ENCODE results near the gene CFAP300.

The CFAP300 gene

DNA sequence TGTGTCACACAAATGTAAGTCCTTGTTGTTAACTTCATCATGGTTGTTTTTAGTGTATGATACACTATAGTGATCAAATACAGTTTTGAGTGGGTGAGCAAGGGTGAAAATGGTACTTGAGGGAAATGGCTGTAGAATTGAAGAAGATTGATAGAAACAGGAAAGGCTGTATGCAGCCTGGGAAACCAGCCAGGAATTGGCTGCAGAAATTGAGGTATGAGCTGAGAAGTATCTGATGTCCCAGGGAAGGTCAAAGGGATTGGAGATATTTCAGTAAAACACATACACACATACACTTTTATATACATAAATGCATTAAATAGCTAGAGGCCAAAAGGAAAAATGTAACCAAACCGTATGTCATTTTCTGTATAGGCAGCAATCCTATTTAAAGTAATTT lies 49.9 kb downstream of the CFAP300 start:
- no peak for TF ChIP-seq FOXP2 (optimal IDR thresholded peaks at IDR 0.05; ENCODE audit: borderline replicate concordance, extremely low read depth, extremely low read length, insufficient read depth)
- TF ChIP-seq SIN3A (IDR thresholded peaks at IDR 0.05; ENCODE audit: borderline replicate concordance, insufficient read depth, low read length), result no peak
- no peak for TF ChIP-seq TAF1 (IDR thresholded peaks at IDR 0.05; ENCODE audit: borderline replicate concordance, insufficient read depth, low read length)
- TF ChIP-seq, protein P1, sequence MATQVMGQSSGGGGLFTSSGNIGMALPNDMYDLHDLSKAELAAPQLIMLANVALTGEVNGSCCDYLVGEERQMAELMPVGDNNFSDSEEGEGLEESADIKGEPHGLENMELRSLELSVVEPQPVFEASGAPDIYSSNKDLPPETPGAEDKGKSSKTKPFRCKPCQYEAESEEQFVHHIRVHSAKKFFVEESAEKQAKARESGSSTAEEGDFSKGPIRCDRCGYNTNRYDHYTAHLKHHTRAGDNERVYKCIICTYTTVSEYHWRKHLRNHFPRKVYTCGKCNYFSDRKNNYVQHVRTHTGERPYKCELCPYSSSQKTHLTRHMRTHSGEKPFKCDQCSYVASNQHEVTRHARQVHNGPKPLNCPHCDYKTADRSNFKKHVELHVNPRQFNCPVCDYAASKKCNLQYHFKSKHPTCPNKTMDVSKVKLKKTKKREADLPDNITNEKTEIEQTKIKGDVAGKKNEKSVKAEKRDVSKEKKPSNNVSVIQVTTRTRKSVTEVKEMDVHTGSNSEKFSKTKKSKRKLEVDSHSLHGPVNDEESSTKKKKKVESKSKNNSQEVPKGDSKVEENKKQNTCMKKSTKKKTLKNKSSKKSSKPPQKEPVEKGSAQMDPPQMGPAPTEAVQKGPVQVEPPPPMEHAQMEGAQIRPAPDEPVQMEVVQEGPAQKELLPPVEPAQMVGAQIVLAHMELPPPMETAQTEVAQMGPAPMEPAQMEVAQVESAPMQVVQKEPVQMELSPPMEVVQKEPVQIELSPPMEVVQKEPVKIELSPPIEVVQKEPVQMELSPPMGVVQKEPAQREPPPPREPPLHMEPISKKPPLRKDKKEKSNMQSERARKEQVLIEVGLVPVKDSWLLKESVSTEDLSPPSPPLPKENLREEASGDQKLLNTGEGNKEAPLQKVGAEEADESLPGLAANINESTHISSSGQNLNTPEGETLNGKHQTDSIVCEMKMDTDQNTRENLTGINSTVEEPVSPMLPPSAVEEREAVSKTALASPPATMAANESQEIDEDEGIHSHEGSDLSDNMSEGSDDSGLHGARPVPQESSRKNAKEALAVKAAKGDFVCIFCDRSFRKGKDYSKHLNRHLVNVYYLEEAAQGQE (IDR thresholded peaks at IDR 0.05; ENCODE audit: insufficient read depth in 1 of 2, low read depth in 2 of 2, low read length in 2 of 2), result no peak
- TF ChIP-seq POLR2AphosphoS5 (IDR thresholded peaks at IDR 0.05; ENCODE audit: low read depth, low read length), result no peak

DNA sequence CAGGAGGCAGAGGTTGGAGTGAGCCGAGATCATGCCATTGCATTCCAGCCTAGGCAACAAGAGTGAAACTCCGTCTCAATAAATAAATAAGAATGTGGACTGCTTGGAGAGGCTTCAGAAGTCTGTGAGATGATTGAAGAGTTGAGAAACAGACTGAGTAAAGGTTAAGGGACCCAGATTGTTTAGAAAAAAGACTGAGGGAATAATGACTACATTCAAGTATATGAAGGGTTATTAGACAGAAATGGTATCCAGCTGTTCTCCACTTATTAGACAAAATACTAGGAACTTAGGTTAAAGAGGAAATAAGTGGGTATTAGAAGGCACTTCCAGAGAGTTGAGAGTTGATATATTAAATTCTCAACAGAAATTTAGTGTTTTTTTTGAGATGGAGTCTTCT lies 52.5 kb downstream of the CFAP300 start:
- no peak for TF ChIP-seq TAF1 (IDR thresholded peaks at IDR 0.05; ENCODE audit: borderline replicate concordance, insufficient read depth, low read length)
- TF ChIP-seq SIN3A (IDR thresholded peaks at IDR 0.05; ENCODE audit: borderline replicate concordance, insufficient read depth, low read length), result no peak
- TF ChIP-seq, protein P1 (IDR thresholded peaks at IDR 0.05; ENCODE audit: insufficient read depth in 1 of 2, low read depth in 2 of 2, low read length in 2 of 2), result no peak
- no peak for TF ChIP-seq POLR2AphosphoS5 (IDR thresholded peaks at IDR 0.05; ENCODE audit: low read depth, low read length)
- no peak for TF ChIP-seq FOXP2 (optimal IDR thresholded peaks at IDR 0.05; ENCODE audit: borderline replicate concordance, extremely low read depth, extremely low read length, insufficient read depth)

DNA sequence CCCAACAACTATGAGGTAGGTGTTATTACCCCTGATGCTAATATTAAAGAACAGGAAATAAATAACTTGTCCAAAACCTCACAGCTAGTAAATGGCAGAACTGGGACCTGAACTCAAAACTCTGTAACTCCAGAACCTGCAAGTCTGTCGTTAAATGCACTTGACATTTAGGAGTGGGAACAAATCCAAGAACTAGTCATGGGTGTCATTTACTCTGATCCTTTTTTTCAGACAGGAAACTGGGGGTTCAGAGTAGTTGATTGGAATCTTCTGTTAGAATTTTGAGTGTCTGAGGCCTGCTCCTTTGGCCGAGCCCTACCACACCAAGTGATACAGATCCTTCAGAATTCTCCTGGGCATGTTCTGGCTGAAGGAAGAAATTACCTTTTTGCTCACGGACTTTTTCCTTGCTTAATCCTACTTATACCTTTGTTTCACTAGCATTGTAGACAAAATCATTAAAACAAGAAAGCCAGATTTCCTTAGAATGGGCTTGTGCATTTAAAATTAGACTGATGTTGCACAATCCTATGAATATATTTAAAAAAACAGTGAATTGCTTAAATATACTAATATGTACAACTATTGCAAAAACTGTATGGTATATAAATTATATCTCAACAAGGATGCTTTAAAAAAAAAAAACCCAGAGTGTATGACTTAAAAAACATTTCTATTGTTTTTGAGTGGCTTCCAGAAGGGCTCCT lies 61.6 kb downstream of the CFAP300 start:
- no peak for TF ChIP-seq SIN3A (IDR thresholded peaks at IDR 0.05; ENCODE audit: borderline replicate concordance, insufficient read depth, low read length)
- no peak for TF ChIP-seq FOXP2 (optimal IDR thresholded peaks at IDR 0.05; ENCODE audit: borderline replicate concordance, extremely low read depth, extremely low read length, insufficient read depth)
- TF ChIP-seq, protein P1 (IDR thresholded peaks at IDR 0.05; ENCODE audit: insufficient read depth in 1 of 2, low read depth in 2 of 2, low read length in 2 of 2), result no peak
- no peak for TF ChIP-seq POLR2AphosphoS5 (IDR thresholded peaks at IDR 0.05; ENCODE audit: low read depth, low read length)
- TF ChIP-seq TAF1 (IDR thresholded peaks at IDR 0.05; ENCODE audit: borderline replicate concordance, insufficient read depth, low read length), result no peak

DNA sequence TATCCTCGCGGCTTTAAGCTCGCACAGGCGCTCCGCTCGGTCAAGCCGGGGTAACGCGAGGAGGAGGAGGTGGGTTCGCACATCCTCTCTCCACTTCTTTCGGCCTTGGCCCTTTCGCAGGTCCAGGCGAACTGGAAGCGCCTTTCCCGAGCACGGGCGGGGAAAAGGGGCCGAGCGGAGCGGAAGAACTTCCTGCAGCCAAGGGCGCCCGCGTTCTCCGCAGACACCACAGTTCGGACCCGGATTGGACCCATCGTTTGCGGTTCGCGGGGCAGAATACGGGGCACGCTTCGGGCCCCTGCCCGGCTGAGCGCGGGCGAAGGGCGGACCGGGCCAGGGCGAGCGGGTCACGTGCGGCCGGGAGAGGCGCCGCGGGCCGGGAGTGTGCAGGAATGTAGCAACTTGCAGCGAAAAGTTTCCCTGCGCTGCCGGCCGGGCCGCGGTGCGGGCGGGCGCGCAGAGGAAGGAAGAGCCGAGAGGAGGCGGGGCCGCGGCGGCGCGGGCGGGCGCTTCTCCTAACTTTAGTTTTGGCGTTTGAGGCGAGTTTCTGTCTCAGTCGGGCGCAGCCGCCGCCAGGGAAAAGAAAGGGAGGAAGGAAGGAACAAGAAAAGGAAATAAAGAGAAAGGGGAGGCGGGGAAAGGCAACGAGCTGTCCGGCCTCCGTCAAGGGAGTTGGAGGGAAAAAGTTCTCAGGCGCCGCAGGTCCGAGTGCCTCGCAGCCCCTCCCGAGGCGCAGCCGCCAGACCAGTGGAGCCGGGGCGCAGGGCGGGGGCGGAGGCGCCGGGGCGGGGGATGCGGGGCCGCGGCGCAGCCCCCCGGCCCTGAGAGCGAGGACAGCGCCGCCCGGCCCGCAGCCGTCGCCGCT lies 62.9 kb downstream of the CFAP300 start, which contains the start of gene YAP1:
Gene YAP1, plus strand, starts transcription at position 552 of the 865 bp plus-strand sequence. CDS start 402 bp downstream, outside the sequence.
- TF ChIP-seq POLR2AphosphoS5 (IDR thresholded peaks at IDR 0.05; ENCODE audit: low read depth, low read length) (peak; percentile 71), SIN3A (IDR thresholded peaks at IDR 0.05; ENCODE audit: borderline replicate concordance, insufficient read depth, low read length) (peak; percentile 76; the same call in 1 of the 2 replicates), FOXP2 (optimal IDR thresholded peaks at IDR 0.05; ENCODE audit: borderline replicate concordance, extremely low read depth, extremely low read length, insufficient read depth) (peak; percentile 38), TAF1 (IDR thresholded peaks at IDR 0.05; ENCODE audit: borderline replicate concordance, insufficient read depth, low read length) (peak; percentile 86; the same call in 1 of the 2 replicates)
- TF ChIP-seq, protein P1 (IDR thresholded peaks at IDR 0.05; ENCODE audit: insufficient read depth in 1 of 2, low read depth in 2 of 2, low read length in 2 of 2), result peak; percentile 5 to 21; a peak in 1 of 4 replicates
